MM.1S (cell line): Measurements from ENCODE around the gene EZH1.
"Not testable (repeated sequence)": the region's sequence is repeated elsewhere in the genome, so short reads cannot be mapped to it uniquely, and the experiment has no call there.

Experiments used
- DNase-seq: peaks from one replicate; pipeline ENCODE4 v3.0.0-alpha.2; 2015
- H2AFZ ChIP-seq: fragments of 300-600 bp; sonication (generic); 2 replicates; pipeline ENCODE4 v1.6.0; 2016; ENCODE audit warnings: antibody characterized with exemption, low read length
- H3F3A ChIP-seq: fragments of 300-600 bp; sonication (generic); 2 replicates; pipeline ENCODE4 v1.6.1; 2016; ENCODE audit warnings: mild to moderate bottlenecking, antibody characterized with exemption, low read length, moderate library complexity, mixed read lengths; ENCODE audit not compliant: insufficient read depth
- H3K27ac ChIP-seq: fragments of 300-600 bp; sonication (generic); 2 replicates; pipeline ENCODE4 v1.5.1; 2016; ENCODE audit warnings: mild to moderate bottlenecking, low read length
- H3K27me3 ChIP-seq: fragments of 300-600 bp; sonication (generic); replicated peaks from 2 replicates; pipeline ENCODE4 v1.6.0; 2016; ENCODE audit warnings: low read length; ENCODE audit not compliant: insufficient read depth
- H3K36me3 ChIP-seq: fragments of 300-600 bp; sonication (generic); replicated peaks from 2 replicates; pipeline ENCODE4 v1.6.1; 2016; ENCODE audit warnings: mild to moderate bottlenecking, low read length, mixed read lengths; ENCODE audit not compliant: insufficient read depth
- H3K4me1 ChIP-seq: fragments of 300-600 bp; sonication (generic); 2 replicates; pipeline ENCODE4 v1.6.1; 2016; ENCODE audit warnings: low read length, mixed read lengths
- H3K4me2 ChIP-seq: fragments of 300-600 bp; sonication (generic); 2 replicates; pipeline ENCODE4 v1.6.0; 2016; ENCODE audit warnings: low read depth, low read length
- H3K4me3 ChIP-seq: fragments of 300-600 bp; sonication (generic); 2 replicates; pipeline ENCODE4 v1.5.1; 2016; ENCODE audit warnings: low read length, mixed read lengths
- H3K79me2 ChIP-seq: fragments of 300-600 bp; sonication (generic); 2 replicates; pipeline ENCODE4 v1.6.1; 2016; ENCODE audit warnings: mixed run types, low read length, mixed read lengths
- H3K9ac ChIP-seq: fragments of 300-600 bp; sonication (generic); 2 replicates; pipeline ENCODE4 v1.6.1; 2016; ENCODE audit warnings: low read length, mixed read lengths
- H3K9me2 ChIP-seq: fragments of 300-600 bp; sonication (generic); replicated peaks from 2 replicates; pipeline ENCODE4 v1.6.1; 2016; ENCODE audit warnings: mild to moderate bottlenecking, low read length, mixed read lengths; ENCODE audit not compliant: insufficient read depth
- H3K9me3 ChIP-seq: fragments of 300-600 bp; sonication (generic); replicated peaks from 2 replicates; pipeline ENCODE4 v1.6.1; 2016; ENCODE audit warnings: mild to moderate bottlenecking, low read length, mixed read lengths; ENCODE audit not compliant: insufficient read depth
- H4K20me1 ChIP-seq: fragments of 300-600 bp; sonication (generic); 2 replicates; pipeline ENCODE4 v1.6.1; 2016; ENCODE audit warnings: mild to moderate bottlenecking, low read length, moderate library complexity, mixed read lengths; ENCODE audit not compliant: insufficient read depth
- CTCF ChIP-seq: fragments of 300-600 bp; sonication (generic); IDR thresholded peaks from 2 replicates; pipeline ENCODE4 v1.5.1; 2016; ENCODE audit warnings: antibody characterized with exemption, low read length, mixed read lengths
- EZH2 ChIP-seq: fragments of 300-600 bp; sonication (generic); optimal IDR thresholded peaks from 2 replicates; pipeline ENCODE3; 2017; ENCODE audit warnings: low read depth, mild to moderate bottlenecking, antibody characterized with exemption, low read length, mixed read lengths
- EZH2phosphoT487 ChIP-seq: fragments of 300-600 bp; sonication (generic); IDR thresholded peaks from 2 replicates; pipeline ENCODE4 v1.6.1; 2018; ENCODE audit warnings: antibody characterized with exemption, low read length

Gene EZH1

GRCh38 chr17:42669705-42669976 lies 75.2 kb downstream of the EZH1 start:
- Histone ChIP-seq H3K36me3 (peaks cover 16% of the 10 kb centered on the region), H3K27ac (no peak overlapping the region), H3K9ac (no peak overlapping the region), H3K4me2 (no peak overlapping the region), H3K4me3 (no peak overlapping the region), H3K27me3 (no peaks in the 10 kb centered on the region), H3F3A (0 out of 2 replicates have a peak, but pooled peaks cover 9% of the 10 kb centered on the region), H4K20me1 (no peaks in the 10 kb centered on the region), H2AFZ (no peak overlapping the region), H3K4me1 (0 out of 2 replicates have a peak, but pooled peaks cover 4% of the 10 kb centered on the region), H3K9me2 (no peaks in the 10 kb centered on the region), H3K79me2 (peaks cover 50% of the 10 kb centered on the region), H3K9me3 (no peaks in the 10 kb centered on the region)
- TF ChIP-seq EZH2phosphoT487 (no peak), EZH2 (no peak), CTCF (no peak)
- DNase-seq: no peak

- H3K4me2 ChIP-seq: no peak overlapping the region
- no peak overlapping the region for H3K9ac ChIP-seq
These were observed 77.5 kb downstream of the EZH1 start for GRCh38 chr17:42667088-42667951.

DNA sequence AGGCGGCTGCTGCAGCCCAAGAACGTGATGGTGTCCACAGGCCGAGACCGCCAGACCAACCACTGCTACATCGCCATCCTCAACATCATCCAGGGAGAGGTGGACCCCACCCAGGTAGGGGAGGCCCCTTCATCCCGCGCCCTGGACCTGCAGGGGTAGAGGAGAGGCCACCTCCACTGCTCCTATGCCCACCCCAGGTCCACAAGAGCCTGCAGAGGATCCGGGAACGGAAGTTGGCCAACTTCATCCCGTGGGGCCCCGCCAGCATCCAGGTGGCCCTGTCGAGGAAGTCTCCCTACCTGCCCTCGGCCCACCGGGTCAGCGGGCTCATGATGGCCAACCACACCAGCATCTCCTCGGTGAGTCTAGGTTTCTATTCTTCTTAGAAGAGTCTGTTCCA lies 78.7 kb downstream of the EZH1 start:
- H3K4me3 ChIP-seq, DNase-seq, H3K36me3 ChIP-seq, H3K9me3 ChIP-seq, H3K4me2 ChIP-seq, H3K27me3 ChIP-seq, H2AFZ ChIP-seq, H3K4me1 ChIP-seq, H3K9ac ChIP-seq, H3K9me2 ChIP-seq, H3K27ac ChIP-seq, H3F3A ChIP-seq, H4K20me1 ChIP-seq: not testable (repeated sequence)
- peaks cover 15% of the 10 kb centered on the region for H3K79me2 ChIP-seq

More at GRCh38 chr17:42667088-42667951, 77.5 kb downstream of the EZH1 start:
- Histone ChIP-seq H3K9me2 (no peaks in the 10 kb centered on the region), H3K27me3 (no peaks in the 10 kb centered on the region), H3K79me2 (peaks cover 27% of the 10 kb centered on the region), H3F3A (0 out of 2 replicates have a peak, but pooled peaks cover 7% of the 10 kb centered on the region), H3K9me3 (no peaks in the 10 kb centered on the region), H3K4me3 (no peak overlapping the region), H3K36me3 (peaks cover 13% of the 10 kb centered on the region), H3K27ac (no peak overlapping the region), H4K20me1 (no peaks in the 10 kb centered on the region), H3K4me1 (no peaks in the 10 kb centered on the region), H2AFZ (no peak overlapping the region)
- no peak for TF ChIP-seq CTCF
- no peak for TF ChIP-seq EZH2
- TF ChIP-seq EZH2phosphoT487: no peak
- DNase-seq: no peak

DNA sequence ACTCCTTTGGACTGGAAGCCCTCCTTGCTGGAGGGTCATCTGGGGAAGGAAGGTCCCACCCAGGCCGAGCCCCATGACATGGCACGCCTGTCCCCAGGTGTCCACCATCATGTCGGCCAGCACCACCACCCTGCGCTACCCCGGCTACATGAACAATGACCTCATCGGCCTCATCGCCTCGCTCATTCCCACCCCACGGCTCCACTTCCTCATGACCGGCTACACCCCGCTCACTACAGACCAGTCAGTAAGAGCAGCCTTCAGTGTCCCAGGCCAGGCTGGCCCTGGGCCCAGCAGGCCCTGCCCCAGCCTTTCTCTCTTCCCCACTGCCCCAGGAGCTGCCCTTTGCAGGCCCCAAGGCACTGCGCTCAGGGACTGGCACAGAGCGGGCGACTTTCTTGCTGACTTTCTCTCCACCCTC lies 79.2 kb downstream of the EZH1 start:
- 0 out of 2 replicates have a peak, but pooled peaks cover 7% of the 10 kb centered on the region for H3F3A ChIP-seq
- H3K36me3 ChIP-seq: peaks cover 5% of the 10 kb centered on the region; the same call in 1 of the 2 replicates
- peaks cover 12% of the 10 kb centered on the region for H3K79me2 ChIP-seq
- no peaks in the 10 kb centered on the region for H3K9me3 ChIP-seq
- H3K9ac ChIP-seq: no peak overlapping the region
- no peak overlapping the region for H2AFZ ChIP-seq
- H3K27me3 ChIP-seq: no peaks in the 10 kb centered on the region
- H3K9me2 ChIP-seq: no peaks in the 10 kb centered on the region
- no peak overlapping the region for H3K4me2 ChIP-seq
- peaks cover under 1% of the 10 kb centered on the region; the same call in 1 of the 2 replicates for H3K4me1 ChIP-seq
- TF ChIP-seq EZH2phosphoT487: no peak
- no peak for TF ChIP-seq CTCF
- no peak for TF ChIP-seq EZH2
- no peak for DNase-seq
- H3K4me3 ChIP-seq: no peak overlapping the region
- H4K20me1 ChIP-seq: no peaks in the 10 kb centered on the region
- H3K27ac ChIP-seq: no peak overlapping the region
